ENCODE measurements around the gene CLIC3. TPM values are rescaled to one million over a fixed set of nuclear protein-coding genes. Genes with fewer than 3 reads are reported as not detected.
A peak's percentile ranks its signal among the peaks of the same experiment; 100 is the strongest.

CLIC3 gene
- total RNA-seq, 1 donor from 2014 or later = not detected

DNA sequence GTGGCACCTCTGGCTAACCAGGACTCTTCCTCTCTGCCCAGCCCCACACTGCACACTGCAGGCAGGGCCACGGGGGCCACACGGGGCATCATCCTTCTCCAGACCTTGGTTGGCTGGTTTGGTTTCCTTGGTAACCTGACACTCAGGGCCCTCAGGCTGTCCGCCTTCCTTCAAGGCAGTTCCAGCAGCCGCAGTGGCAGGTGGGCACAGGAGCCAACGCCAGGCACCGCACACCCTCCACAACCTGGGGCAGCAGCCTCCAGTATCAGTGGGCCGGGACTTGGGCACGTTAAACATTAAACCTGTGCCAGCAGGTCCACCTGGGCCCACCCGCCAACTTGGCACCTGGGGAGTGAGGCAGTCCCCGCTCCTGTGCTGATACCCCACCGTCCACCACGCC is 47.7 kb upstream of the CLIC3 start:
- H3K27me3 Mint-ChIP-seq (ENCODE audit: insufficient read depth, low read depth) = peaks cover 23% of the 10 kb centered on the region
- H3K4me3 ChIP-seq = no peak overlapping the region
- no peaks in the 10 kb centered on the region for H3K9me3 ChIP-seq (ENCODE audit: low read depth)
- H3K27ac Mint-ChIP-seq = no peak overlapping the region
- H3K27ac ChIP-seq = no peak overlapping the region
- peaks cover 52% of the 10 kb centered on the region for H4K20me1 ChIP-seq (ENCODE audit: low read depth)
- DNase-seq (ENCODE audit: low spot score) = no peak
- H3K27me3 ChIP-seq = peaks cover 47% of the 10 kb centered on the region
- H3K4me1 ChIP-seq = peaks cover 6% of the 10 kb centered on the region
- H3K79me2 ChIP-seq (ENCODE audit: low read depth) = no peaks in the 10 kb centered on the region
- H3K9ac ChIP-seq = no peak overlapping the region
- peaks cover 4% of the 10 kb centered on the region for H3K4me1 Mint-ChIP-seq
- no peaks in the 10 kb centered on the region for H3K36me3 ChIP-seq
- peaks cover 5% of the 10 kb centered on the region for H3F3A ChIP-seq (ENCODE audit: low read depth)
- no peaks in the 10 kb centered on the region for H3K36me3 Mint-ChIP-seq
- H3K9me3 Mint-ChIP-seq = no peaks in the 10 kb centered on the region
- TF ChIP-seq CTCF (IDR thresholded peaks at IDR 0.05) = no peak
- TF ChIP-seq EZH2phosphoT487 (IDR thresholded peaks at IDR 0.05) = no peak
- no peak for TF ChIP-seq EZH2 (IDR thresholded peaks at IDR 0.05)
- no peak overlapping the region for H2AFZ ChIP-seq (replicated peaks)
- H3K4me3 Mint-ChIP-seq = peak overlapping the region; percentile 80
- H3K4me2 ChIP-seq = no peak overlapping the region

DNA sequence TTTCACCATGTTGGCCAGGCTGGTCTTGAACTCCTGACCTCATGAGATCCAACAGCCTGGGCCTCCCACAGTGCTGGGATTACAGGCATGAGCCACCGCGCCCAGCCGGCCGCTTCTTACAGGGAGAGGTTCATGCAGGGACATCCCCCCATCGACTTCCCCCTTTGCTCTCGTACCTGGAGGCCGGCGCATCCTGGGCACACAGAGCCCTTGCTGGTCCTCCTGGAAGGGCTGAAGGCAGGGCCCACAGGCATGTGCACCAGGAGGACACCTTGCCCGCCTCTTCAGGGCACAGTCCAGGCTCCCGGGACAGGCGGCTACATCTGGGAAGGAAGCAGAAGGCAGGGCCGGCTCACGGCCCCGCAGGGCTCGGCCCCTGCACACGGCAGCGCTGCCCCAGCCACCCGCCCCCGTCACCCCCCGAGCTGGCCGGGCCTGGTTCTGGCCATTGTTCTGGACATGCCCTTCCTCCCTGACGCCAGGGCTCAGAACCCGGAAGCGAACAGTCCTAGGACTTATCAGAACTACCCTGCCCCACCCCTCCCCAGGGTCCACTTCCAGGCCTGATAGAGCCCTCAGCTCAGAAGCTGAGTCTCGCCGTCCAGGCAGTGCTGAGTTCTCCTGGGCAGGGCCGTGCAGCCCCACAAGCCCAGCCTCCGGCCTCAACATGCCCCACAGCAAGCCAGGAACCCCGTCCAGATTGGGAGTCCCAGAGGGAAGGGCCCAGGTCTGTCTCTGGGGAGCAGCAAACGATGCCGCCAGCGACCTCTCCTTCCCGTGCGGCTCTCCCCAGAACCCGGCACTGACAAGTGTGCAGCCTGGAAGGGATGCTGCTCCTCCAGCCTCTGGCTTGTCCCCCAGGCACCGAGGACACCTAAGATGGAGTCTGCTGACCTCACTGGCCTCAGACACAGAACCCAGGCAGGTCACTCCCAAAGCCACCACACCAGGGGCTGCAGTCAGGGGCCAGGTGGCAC is 46.7 kb upstream of the CLIC3 start:
- H3K36me3 Mint-ChIP-seq = no peaks in the 10 kb centered on the region
- Histone ChIP-seq H3K27me3 (peaks cover 37% of the 10 kb centered on the region), H3K9ac (no peak overlapping the region), H2AFZ (replicated peaks) (no peak overlapping the region), H3K4me1 (peaks cover 6% of the 10 kb centered on the region), H3K4me3 (no peak overlapping the region), H3K79me2 (ENCODE audit: low read depth) (no peaks in the 10 kb centered on the region), H3F3A (ENCODE audit: low read depth) (peaks cover 5% of the 10 kb centered on the region), H3K9me3 (ENCODE audit: low read depth) (no peaks in the 10 kb centered on the region), H3K4me2 (no peak overlapping the region), H3K27ac (no peak overlapping the region), H3K36me3 (no peaks in the 10 kb centered on the region), H4K20me1 (ENCODE audit: low read depth) (peaks cover 44% of the 10 kb centered on the region)
- peaks cover 19% of the 10 kb centered on the region for H3K27me3 Mint-ChIP-seq (ENCODE audit: insufficient read depth, low read depth)
- H3K9me3 Mint-ChIP-seq = no peaks in the 10 kb centered on the region
- TF ChIP-seq CTCF (IDR thresholded peaks at IDR 0.05) (no peak), EZH2phosphoT487 (IDR thresholded peaks at IDR 0.05) (no peak), EZH2 (IDR thresholded peaks at IDR 0.05) (no peak)
- H3K4me1 Mint-ChIP-seq = peaks cover 4% of the 10 kb centered on the region
- H3K4me3 Mint-ChIP-seq = peak overlapping the region; percentile 60
- H3K27ac Mint-ChIP-seq = no peak overlapping the region
- DNase-seq (ENCODE audit: low spot score) = no peak

- H3K4me3 ChIP-seq = no peak overlapping the region
- H3K4me1 Mint-ChIP-seq = peaks cover 4% of the 10 kb centered on the region
- peaks cover 22% of the 10 kb centered on the region for H3K27me3 ChIP-seq
- H3K79me2 ChIP-seq (ENCODE audit: low read depth) = no peaks in the 10 kb centered on the region
- no peak overlapping the region for H3K27ac ChIP-seq
- no peak overlapping the region for H2AFZ ChIP-seq (replicated peaks)
- no peaks in the 10 kb centered on the region for H3K9me3 ChIP-seq (ENCODE audit: low read depth)
- H3K9me3 Mint-ChIP-seq = no peaks in the 10 kb centered on the region
- peaks cover 5% of the 10 kb centered on the region for H3K27me3 Mint-ChIP-seq (ENCODE audit: insufficient read depth, low read depth)
- no peak overlapping the region for H3K9ac ChIP-seq
- H4K20me1 ChIP-seq (ENCODE audit: low read depth) = peaks cover 32% of the 10 kb centered on the region
- no peaks in the 10 kb centered on the region for H3K36me3 ChIP-seq
- H3K4me2 ChIP-seq = no peak overlapping the region
- H3F3A ChIP-seq (ENCODE audit: low read depth) = peaks cover 5% of the 10 kb centered on the region
- no peaks in the 10 kb centered on the region for H3K36me3 Mint-ChIP-seq
- no peak overlapping the region for H3K4me3 Mint-ChIP-seq
- DNase-seq (ENCODE audit: low spot score) = no peak
- TF ChIP-seq EZH2 (IDR thresholded peaks at IDR 0.05) (no peak), CTCF (IDR thresholded peaks at IDR 0.05) (no peak), EZH2phosphoT487 (IDR thresholded peaks at IDR 0.05) (no peak)
- H3K4me1 ChIP-seq = peaks cover 6% of the 10 kb centered on the region
- no peak overlapping the region for H3K27ac Mint-ChIP-seq
These were observed 44.8 kb upstream of the CLIC3 start for GRCh38 chr9:137041124-137041523.
